ENCODE measurements around the gene USP22.
A peak's percentile ranks its signal among the peaks of the same experiment; 100 is the strongest.
"Not testable (repeated sequence)": the region's sequence is repeated elsewhere in the genome, so short reads cannot be mapped to it uniquely, and the experiment has no call there.

USP22 gene

DNA sequence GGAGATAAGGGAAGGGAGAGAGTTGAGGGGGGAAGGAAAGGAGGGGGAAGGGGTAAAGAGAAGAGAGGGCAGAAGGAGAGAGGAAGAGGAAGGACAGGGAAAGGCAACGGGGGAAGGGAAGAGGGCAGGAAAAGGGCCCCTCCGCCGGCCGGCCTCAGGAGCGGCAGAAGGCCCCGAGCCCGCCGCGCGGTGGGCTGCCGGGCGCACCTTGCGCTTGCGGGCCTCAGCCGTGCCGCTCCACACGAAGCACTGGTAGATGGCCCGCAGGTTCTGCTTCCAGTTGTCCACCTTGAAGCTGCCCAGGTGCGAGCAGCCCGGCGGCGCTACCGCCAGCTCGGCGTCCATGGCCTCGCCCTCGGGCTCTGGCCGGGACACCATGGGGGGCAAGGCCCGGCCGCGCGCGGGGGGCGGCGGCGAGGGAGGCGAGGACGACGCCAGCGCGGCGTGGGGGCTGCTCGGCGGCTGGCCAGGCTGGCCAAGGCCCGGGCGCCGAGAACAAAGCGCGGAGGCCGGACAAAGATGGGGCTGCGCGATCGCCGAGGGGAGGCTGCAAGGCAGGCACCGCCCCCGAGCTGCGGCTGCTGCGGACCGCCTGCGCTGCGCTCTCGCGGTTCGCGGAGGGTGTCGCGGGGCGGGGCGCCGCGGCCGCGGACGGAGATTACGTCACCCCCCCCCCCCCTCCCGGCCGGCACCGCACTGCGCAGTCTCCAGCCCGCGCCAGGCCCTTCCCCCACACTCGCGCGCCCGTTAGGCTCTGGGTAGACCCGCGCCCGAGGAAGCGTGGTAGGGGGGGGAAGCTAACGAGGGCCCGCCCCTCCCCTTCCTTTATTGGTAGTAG, at the start of gene USP22:
TSS of gene USP22 (minus strand) at position 554 of the 838 bp plus-strand sequence. CDS start at position 378, 176 bp downstream.
- DNase-seq = peak; percentile 71

DNA sequence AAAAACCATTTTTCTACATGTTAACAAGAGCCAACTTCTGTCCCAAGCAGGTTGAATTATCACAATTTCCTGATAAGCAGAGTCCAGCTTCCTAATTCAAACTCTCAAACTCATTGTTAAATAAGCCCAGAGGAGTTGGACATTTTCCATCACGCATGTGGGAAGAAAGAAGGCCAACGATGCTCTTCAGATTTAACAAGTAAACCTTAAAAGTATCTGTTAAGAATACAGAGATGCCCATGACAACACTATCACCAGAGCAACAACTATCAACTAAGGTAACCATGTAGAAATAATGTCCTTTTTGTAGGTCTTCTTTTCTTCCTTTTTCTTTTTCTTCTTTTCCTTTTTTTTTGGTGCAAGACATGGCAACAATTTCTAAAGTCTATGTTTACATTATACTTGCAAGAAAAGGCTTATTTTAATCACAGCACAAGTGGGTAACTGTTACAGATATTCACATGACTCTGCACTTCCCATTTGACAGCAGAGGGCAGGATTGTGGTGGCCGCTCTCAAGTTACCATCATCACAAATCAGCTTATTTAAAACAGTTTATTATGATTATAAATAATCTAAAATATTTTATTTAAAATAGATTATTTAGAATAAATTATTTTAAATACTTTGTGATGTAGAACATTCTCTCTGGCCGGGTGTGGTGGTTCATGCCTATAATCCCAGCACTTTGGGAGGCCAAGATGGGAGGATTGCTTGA, 48.2 kb upstream of the USP22 start:
- no peak for DNase-seq

DNA sequence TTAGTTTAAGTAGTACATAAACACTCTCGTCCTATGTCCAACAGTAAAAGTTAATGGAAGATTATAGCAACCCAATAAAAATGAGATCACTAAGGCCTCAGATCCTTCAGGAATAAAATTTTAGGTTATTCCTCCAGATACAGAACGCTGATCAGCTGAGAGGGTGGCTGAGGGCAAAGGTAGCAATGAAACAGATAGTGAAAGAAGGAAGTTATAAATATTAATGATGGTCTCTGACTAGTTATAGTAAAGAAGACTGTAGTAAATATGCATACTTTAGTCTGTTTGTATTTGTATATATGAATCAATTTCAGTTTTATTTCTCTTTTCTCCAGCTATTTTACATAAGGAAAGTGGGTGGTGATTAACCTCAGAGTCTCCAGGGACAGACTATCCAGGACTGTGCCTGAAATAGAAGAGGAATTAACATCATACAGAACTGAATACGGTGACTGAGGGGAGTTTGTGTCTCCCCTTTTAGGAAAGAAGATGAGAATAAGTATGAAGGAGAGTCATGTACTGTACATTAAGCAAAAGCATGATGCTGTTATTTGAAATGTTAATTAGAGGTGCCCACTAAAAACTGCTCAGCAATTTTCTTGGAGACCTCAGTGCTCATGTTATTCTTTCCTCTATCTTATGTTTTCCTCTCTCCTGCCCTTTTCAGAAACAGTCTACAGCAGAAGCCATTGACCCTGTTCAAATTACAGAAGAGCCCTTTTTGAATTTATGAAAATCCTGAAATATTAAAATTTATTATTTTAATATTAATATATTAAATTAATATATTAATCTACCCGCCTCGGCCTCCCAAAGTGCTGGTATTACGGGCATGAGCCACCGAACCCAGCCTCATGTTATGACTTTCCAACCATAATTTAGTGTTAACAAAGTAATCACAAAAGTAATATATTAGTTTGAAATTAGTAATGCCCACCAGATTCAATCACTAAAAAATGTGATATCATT, 47.4 kb upstream of the USP22 start:
- no peak for DNase-seq

DNA sequence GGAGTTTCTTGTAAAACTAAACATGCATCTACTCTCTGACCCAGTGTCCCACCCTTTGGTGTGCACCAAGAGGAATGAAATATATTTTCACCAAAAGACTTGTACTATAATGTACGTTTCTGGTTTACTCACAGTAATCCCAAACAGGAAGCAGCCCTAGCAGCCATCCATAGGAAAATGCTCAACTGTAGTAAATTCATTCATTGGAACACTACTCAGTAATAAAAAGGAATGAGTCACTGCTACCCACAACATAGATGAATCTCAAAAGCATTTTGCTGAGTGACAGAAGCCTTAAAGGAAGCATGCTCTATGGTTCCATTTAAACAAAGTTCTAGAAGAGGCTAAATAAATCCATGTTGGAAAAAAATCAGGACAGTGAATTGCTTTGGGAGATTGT, 46.3 kb upstream of the USP22 start:
- DNase-seq = no peak

DNA sequence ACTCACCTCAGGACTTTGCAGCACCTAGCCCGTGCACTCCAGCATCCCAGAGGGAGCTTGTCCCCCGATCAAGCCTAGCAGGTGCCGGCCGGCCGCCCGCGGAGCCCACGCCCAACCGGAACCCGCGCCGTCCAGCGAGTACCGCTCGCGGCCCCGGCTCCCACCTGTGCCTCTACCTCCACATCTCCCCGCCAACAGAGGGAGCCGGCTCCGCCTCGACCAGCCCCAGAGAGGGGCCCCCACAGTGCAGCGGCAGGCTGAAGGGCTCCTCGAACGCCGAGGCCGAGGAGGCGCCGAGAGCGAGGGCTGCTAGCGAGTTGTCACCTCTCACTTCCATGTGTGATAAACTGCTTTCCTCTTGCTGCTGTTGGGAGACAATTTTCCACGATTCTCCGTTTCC, 42.9 kb upstream of the USP22 start:
- DNase-seq = no peak

DNA sequence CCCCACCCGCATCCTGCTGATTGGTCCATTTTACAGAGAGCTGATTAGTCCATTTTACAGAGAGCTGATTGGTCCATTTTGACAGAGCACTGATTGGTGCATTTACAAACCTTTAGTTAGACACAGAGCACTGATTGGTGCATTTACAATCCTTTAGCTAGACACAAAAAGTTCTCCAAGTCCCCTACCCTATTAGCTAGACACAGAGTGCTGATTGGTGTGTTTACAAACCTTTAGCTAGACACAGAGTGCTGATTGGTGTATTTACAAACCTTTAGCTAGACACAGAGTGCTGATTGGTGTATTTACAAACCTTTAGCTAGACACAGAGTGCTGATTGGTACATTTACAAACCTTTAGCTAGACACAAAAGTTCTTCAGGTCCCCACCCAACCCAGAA, 42.5 kb upstream of the USP22 start:
- not testable (repeated sequence) for DNase-seq

DNA sequence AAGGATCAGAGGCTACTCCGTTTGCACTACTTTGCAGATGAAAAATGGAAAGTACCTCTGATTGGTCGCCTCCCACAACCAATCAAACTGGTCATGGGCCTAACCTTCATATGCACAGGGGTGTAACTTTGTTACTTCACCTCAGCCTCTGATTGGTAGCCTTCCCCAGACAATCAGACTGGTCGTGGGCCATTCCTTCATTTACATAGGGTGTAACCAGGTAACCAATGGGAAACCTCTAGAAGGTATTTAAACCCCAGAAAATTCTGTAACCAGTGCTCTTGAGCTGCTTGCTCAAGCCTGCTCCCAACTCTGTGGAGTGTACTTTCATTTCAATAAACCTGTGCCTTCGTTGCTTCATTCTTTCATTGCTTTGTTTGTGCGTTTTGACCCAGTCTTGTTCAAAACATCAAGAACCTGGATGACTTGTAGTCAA, 39.2 kb upstream of the USP22 start:
- no peak for DNase-seq

DNA sequence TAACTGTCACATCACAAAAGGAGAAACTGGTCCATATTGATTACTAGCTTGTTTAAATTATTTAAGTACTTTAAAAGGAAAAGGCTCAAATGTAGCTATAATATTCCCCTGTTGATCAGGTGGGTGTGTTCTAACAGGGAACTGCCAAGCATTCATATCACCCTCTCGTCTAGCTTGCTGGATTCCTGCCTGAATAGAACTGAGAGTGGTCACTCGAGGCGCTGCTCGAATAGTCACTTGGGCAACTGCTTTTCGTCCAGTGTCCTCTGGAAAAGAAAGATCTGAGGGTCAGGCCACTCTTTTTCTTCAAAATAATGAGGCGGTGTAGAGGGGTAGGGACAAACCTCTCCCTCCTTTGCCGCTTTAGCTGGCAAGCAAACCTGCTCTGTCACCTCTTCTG, 36.4 kb upstream of the USP22 start:
- no peak for DNase-seq

DNA sequence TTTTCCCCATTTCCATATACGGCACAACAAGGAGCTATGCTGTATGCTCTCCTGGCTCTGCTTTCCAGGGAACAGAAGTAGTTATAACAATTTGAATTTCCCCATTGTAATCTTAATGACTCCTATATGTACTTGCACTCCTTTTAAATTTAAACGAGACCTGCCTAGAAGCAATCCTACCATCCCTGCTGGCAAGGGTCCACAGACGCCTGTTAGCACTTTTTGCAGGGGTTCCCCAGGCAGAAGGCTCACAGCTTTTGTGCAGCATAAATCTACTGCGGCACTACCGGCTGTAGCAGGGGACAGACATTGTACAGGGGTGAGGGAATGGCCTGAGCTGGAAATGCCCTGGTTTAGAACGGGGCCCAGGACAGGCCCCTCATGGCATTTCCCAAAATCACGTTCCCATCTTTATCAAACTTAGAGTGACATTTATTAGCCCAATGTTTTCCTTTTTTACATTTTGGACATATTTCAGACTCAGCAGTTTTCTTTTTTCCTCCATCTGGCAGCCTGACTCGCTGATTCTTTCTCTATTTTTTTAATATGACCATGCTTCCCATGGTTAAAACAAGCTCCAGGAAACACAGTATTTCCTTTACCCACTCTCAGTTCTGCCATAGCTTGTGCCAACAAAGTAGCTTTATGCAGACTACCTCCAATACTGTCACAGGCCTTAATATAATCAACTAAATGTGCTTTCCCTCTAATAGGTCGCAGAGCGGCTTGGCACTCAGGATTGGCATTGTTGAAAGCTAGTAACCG, 35.4 kb upstream of the USP22 start:
- no peak for DNase-seq

DNA sequence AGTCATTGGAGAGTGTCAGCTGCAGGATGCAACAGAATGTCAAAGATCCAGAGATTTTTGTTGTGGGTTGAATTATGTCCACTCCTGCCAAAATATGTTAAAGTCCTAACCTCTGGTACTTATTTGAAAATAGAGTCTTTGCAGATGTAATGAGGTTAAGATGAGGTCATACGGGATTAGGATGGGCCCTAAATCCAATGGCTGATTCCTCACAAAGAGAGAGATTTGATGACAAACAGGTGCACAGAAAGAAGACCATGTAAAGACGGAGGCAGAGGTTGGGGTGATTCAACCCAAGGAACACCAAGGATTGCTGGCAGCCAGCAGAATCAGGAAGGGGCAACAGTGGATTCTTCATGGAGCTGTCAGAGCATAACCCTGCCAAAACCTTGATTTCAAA, 34.5 kb upstream of the USP22 start:
- no peak for DNase-seq

DNA sequence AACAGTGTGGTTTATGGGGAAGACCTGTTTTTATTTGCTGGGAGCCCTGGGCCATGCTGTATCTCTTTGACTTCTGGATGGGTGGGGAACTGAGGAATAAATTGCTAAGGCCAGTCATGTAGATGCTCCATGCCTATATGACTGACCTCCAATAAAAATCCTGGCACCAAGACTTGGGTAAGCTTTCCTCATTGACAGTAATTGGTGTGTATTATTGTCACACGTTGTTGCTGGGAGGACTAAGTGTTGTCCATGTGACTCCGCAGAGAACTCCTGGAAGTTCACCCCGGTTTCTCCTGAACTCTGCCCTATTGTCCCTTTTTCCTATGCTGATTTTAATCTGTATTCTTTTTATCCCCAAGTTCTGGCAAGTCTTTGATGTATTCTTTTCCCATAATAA, 33.4 kb upstream of the USP22 start:
- no peak for DNase-seq

DNA sequence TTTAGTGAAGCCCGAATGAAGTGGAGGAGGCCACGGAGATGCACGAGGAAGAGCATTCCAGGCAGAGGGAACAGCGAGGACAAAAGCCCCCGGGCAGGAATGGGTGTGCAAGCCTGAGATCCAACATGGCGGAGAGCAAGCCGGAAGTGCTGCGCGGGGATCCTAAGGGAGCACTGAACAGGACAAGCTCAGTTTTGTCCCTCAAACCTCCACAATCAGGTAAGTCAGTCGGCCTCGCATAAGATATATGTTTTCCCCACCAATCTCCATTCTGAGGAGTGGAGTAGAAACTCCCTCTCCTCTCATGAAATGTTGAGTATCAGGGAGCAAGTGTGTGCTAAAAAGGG, 32.9 kb upstream of the USP22 start:
- DNase-seq = no peak

DNA sequence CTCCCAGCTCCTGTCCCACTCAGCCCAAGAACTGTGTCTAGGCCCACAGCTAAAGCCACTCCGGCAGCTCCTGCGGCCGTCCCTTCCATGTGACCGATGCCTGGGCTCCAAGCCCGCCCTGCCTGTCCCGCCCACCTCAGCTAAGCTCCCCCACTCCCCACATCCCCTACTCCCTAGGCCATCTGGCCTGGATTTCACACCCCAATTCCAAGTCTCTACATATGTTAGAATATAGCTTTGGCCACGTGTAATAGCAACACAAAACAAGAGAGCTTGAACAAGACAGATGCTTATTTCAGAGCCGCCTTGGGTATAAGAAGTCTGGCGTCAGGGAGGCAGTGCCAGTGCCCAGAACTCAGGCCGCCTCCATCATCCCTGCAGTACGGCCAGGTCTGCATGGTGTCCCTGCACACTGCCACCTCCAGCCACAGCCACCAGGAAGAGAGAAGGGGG, 30.0 kb upstream of the USP22 start:
- DNase-seq = no peak

DNA sequence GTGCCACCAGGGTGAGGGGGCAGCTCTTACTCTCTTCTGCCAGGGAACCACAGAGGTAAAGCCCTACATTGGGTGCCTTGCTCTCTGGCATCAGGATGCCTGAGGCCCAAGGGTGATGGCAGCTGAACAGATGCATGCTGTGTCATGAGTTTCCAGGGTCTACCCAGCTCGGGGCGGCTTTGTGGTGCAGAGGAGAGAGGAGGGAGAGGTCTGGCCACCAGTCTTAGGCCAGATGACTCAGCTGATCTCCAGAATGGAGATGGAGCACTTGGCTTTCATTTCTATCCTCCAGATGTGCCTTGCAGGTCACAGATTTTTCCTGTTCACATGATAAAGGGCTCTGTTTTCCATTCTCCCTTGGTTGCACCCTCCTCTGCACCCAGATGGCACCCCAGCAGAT, 23.6 kb upstream of the USP22 start:
- DNase-seq = no peak

DNA sequence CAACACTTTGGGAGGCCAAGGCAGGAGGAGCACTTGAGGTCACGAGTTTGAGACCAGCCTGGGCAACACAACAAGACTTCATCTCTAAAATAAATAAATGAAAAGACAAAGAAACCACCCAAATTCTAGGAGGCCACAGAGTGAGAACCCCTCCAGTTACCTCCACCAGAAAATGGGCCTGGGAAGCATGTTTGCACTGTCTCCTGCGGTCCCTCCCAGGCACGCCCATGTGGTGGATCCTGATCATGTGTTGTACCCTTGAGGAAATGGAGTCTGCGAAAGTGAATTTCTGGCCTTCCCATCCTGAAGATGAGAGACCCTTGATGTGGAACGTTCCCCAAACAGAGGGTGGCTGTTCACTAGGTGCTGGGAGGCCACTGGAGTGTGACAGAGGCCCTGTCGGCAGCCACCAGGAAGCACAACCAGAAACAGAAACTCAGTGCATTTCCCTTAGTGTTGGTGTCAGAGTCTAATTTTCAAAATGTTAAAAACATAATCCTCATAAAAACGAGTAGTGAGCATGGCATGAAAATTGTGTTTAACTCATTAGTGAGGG, 19.2 kb upstream of the USP22 start:
- DNase-seq = no peak

DNA sequence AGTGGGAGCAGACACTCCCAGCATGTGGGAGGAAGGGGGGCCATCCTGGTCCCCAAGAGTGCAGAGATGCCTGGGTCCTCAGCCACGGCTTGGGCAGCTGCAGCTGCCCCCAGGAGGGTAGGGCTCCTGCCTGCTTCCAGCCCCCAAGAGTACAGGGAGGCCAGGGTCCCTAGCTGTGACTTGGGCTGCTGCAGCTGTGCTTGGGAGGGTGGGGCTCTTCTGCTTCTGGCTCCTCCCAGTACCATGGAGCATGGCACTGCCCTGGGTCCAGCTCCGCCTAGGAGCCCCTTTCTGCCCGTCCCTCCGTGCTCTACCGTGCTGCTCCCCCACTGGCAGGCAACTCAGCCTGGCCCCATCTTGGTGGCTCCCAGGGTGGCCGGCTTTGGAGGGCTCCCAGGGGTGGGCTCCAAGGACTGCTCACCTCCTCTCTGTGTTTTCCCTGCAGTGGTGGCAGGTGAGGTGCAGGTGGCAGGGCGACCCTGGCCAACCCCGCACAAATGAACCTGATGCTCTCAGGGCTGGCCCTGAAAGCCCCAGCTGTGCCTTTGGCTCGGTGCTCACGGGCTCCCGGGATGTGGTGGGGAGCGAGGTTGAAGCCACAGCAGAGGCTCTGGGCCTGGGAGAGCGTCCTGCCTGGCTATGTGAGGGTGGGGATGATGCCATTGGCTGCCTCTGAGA, 18.5 kb upstream of the USP22 start:
- DNase-seq = no peak

DNA sequence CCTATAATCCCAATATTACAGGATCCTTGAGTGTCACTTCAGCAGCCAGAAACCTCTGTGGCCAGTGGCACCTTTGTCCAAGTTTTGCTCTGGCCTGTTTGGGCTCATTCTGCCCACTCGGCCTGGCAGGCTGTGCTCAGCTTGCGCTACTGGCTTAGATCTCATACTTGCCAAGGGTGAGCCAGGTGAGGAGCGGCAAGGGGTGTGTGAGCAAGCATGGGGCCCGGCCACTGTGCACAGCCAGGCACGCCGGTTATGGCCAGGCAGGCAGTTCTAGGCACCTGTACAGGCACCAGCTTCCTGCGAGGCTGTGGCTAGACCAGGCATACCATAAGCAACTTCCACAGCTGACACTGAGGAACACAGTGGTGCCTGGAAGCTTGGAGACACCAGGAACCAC, 16.9 kb upstream of the USP22 start:
- no peak for DNase-seq

DNA sequence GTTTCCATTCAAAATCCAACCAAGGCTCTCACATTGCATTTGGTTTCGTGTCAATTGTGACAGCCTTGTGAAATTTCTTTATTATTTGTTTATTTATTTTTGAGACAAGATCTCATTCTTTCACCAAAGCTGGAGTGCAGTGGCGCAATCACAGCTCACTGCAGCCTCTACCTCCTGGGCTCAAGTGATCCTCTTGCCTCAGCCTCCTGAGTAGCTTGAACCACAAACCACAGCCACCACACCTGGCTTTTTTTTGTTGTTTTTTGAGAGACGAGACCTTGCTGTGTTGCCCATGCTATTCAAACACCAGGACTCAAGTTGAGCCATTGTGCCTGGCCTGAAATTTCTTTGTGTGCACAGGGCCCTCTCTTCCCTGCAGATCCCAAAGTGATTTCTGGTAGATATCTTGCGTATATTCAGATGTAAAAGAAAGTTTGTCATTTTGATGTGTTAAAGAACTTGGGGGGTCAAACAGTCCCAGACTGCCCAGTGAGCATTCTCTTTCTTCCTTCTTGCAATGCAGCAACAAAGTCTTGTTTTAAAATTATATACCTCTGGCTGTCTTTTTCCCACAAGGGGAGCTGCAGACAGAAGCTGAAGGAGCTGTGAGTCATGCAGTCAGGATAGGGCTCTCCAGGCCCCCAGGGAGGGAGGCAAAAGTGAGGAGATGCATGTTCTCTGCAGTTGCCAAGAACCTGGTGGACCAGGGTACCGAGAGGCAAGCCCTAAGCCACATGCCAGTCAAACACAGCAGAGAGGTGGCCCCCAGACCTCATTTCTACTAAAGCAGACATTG, 15.5 kb upstream of the USP22 start:
- DNase-seq = no peak

DNA sequence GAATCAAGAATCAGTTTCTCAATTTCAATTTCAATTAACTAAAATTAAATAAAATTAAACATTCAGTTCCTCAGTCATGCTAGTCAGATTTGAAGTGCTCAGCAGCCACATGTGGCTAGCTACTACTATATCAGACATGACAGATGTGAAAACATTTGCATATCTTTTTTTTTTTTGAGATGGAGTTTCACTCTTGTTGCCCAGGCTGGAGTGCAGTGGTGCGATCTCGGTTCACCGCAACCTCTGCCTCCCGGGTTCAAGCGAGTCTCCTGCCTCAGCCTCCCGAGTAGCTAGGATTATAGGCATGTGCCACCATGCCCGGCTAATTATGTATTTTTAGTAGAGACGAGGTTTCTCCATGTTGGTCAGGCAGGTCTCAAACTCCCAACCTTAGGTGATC, 10.2 kb upstream of the USP22 start:
- not testable (repeated sequence) for DNase-seq

DNA sequence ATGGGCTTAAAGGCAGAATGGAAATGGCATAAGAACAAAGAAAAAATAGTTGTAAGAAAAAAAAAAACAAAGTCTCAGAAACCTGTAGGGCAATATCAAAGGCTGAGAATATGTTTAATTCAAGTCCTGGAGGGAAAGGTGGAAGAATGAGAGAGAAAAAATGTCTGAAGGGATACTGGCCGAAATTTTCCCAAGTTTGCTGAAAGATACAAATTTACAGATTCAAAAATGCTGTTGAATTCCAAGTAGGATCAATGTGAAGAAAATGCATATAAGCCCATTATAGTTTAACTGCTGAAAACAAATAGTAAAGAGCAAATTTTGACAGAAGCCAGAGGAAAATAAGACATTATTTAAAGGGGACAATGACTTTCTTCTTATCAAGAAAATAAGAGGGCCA, 6.6 kb upstream of the USP22 start:
- DNase-seq = no peak

DNA sequence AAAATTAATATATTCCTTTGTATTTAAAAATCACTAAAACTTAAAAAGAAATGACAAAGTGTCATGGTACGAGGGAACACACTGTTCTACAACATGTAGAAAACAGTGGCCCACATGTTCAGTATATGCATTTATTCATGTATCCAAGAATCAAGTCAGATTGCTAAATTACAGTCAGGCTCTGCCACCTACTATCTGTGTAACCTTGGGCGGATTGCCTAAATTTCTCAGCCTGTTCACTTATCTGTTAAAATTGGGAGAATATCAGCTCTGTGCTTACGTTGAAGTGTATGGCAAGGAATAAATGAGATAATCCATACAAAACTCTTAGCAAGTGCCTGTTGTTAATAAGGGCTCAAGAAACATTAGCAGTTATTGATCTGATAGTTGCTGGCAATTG, 3.4 kb upstream of the USP22 start:
- DNase-seq = no peak
